H9 (cell line): ENCODE results near the gene HOXA1. TPM values are rescaled to one million over a fixed set of nuclear protein-coding genes. Genes with fewer than 3 reads are reported as not detected.

ENCODE experiments used
- DNase-seq: peaks from one replicate; pipeline ENCODE4 v3.0.0-alpha.2; 2017
- H2AFZ ChIP-seq: one replicate; pipeline ENCODE4 v1.6.1; 2013; ENCODE audit warnings: mild to moderate bottlenecking, low read length, control low read depth, moderate library complexity
- H2AK5ac ChIP-seq: 2 replicates; pipeline ENCODE4 v1.6.1; 2013; ENCODE audit warnings: low read length, control low read depth, mixed read lengths; ENCODE audit not compliant: insufficient read length
- H2BK120ac ChIP-seq: one replicate; pipeline ENCODE4 v1.6.1; 2013; ENCODE audit warnings: low read depth, mild to moderate bottlenecking, low read length, control low read depth, inconsistent platforms; ENCODE audit not compliant: poor library complexity, severe bottlenecking
- H2BK12ac ChIP-seq: 2 replicates; pipeline ENCODE4 v1.6.1; 2013; ENCODE audit warnings: low read length, control low read depth, mixed read lengths, low read depth; ENCODE audit not compliant: insufficient read length
- H2BK15ac ChIP-seq: 2 replicates; pipeline ENCODE4 v1.6.1; 2013; ENCODE audit warnings: low read depth, low read length, control low read depth
- H2BK20ac ChIP-seq: one replicate; pipeline ENCODE4 v1.6.1; 2013; ENCODE audit warnings: low read depth, mild to moderate bottlenecking, low read length, control low read depth, inconsistent platforms; ENCODE audit not compliant: poor library complexity, severe bottlenecking
- H2BK5ac ChIP-seq: 2 replicates; pipeline ENCODE4 v1.6.1; 2013; ENCODE audit warnings: low read length, control low read depth, mixed read lengths; ENCODE audit not compliant: insufficient read length
- H3K14ac ChIP-seq: 2 replicates; pipeline ENCODE4 v1.6.1; 2013; ENCODE audit warnings: low read length, control low read depth; ENCODE audit not compliant: insufficient read depth
- H3K18ac ChIP-seq: 2 replicates; pipeline ENCODE4 v1.6.1; 2013; ENCODE audit warnings: low read depth, mild to moderate bottlenecking, mixed read lengths, low read length, control low read depth; ENCODE audit not compliant: insufficient read length
- H3K23ac ChIP-seq: 2 replicates; pipeline ENCODE4 v1.6.1; 2013; ENCODE audit warnings: low read length, control low read depth, mixed read lengths, low read depth; ENCODE audit not compliant: insufficient read length
- H3K23me2 ChIP-seq: 2 replicates; pipeline ENCODE4 v1.6.1; 2013; ENCODE audit warnings: low read depth, mild to moderate bottlenecking, mixed read lengths, low read length, control low read depth; ENCODE audit not compliant: insufficient read length, poor library complexity, severe bottlenecking
- H3K27ac ChIP-seq: 2 replicates; pipeline ENCODE4 v1.5.1; 2013; ENCODE audit warnings: low read length, control low read depth, mixed read lengths, low read depth; ENCODE audit not compliant: insufficient read length
- H3K27me3 ChIP-seq: 2 replicates; pipeline ENCODE4 v1.6.1; 2013; ENCODE audit warnings: low read length, control low read depth, inconsistent platforms; ENCODE audit not compliant: insufficient read depth
- H3K4ac ChIP-seq: 2 replicates; pipeline ENCODE4 v1.6.1; 2013; ENCODE audit warnings: low read depth, mild to moderate bottlenecking, control low read depth, inconsistent platforms, low read length, moderate library complexity
- H3K4me1 ChIP-seq: 2 replicates; pipeline ENCODE4 v1.6.1; 2013; ENCODE audit warnings: low read length, control low read depth, inconsistent platforms; ENCODE audit not compliant: insufficient read depth
- H3K4me2 ChIP-seq: 2 replicates; pipeline ENCODE4 v1.6.1; 2013; ENCODE audit warnings: low read length, control low read depth, mixed read lengths; ENCODE audit not compliant: insufficient read length, insufficient read depth
- H3K56ac ChIP-seq: 2 replicates; pipeline ENCODE4 v1.6.1; 2013; ENCODE audit warnings: low read depth, mild to moderate bottlenecking, mixed read lengths, low read length, control low read depth; ENCODE audit not compliant: insufficient read length
- H3K79me1 ChIP-seq: 2 replicates; pipeline ENCODE4 v1.6.1; 2013; ENCODE audit warnings: low read depth, mild to moderate bottlenecking, moderate library complexity, low read length, control low read depth, inconsistent platforms; ENCODE audit not compliant: insufficient read depth, poor library complexity, severe bottlenecking
- H3K79me2 ChIP-seq: 2 replicates; pipeline ENCODE4 v1.6.1; 2013; ENCODE audit warnings: low read length, control low read depth, inconsistent platforms; ENCODE audit not compliant: insufficient read depth
- H3K9ac ChIP-seq: 2 replicates; pipeline ENCODE4 v1.6.1; 2013; ENCODE audit warnings: low read length, control low read depth, mixed read lengths; ENCODE audit not compliant: insufficient read length; ENCODE audit errors: extremely low read depth
- H3K9me3 ChIP-seq: one replicate; pipeline ENCODE4 v1.6.1; 2013; ENCODE audit warnings: low read depth, low read length, inconsistent platforms; ENCODE audit not compliant: control insufficient read depth
- H3T11ph ChIP-seq: one replicate; pipeline ENCODE4 v1.6.1; 2013; ENCODE audit warnings: mild to moderate bottlenecking, low read length, control low read depth, inconsistent platforms
- H4K20me1 ChIP-seq: one replicate; pipeline ENCODE4 v1.6.1; 2013; ENCODE audit not compliant: control insufficient read depth, insufficient read length, insufficient read depth
- H4K5ac ChIP-seq: 2 replicates; pipeline ENCODE4 v1.6.1; 2013; ENCODE audit warnings: low read depth, mild to moderate bottlenecking, mixed read lengths, low read length, control low read depth; ENCODE audit not compliant: insufficient read length
- H4K8ac ChIP-seq: replicated peaks from 2 replicates; pipeline ENCODE4 v1.6.1; 2013; ENCODE audit warnings: low read length, control low read depth, mixed read lengths, low read depth; ENCODE audit not compliant: insufficient read length
- H4K91ac ChIP-seq: 2 replicates; pipeline ENCODE4 v1.6.1; 2013; ENCODE audit warnings: low read depth, mild to moderate bottlenecking, moderate library complexity, mixed read lengths, low read length, control low read depth; ENCODE audit not compliant: insufficient read length
- H3K27ac Mint-ChIP-seq, 3 experiments: 2 replicates in 2 of 3; 3 replicates in 1 of 3; pipeline ENCODE4 v1.8.0; 2020 to 2021; ENCODE audit warnings: mixed read lengths in 3 of 3, mild to moderate bottlenecking in 1 of 3, moderate library complexity in 1 of 3
- H3K27me3 Mint-ChIP-seq: 2 replicates; pipeline ENCODE4 v1.8.0; 2021; ENCODE audit warnings: low read depth, mild to moderate bottlenecking, moderate library complexity, mixed read lengths
- H3K36me3 Mint-ChIP-seq, 3 experiments: 2 replicates in 2 of 3; 3 replicates in 1 of 3; pipeline ENCODE4 v1.8.0; 2020 to 2021; ENCODE audit warnings: low read depth in 3 of 3, mixed read lengths in 3 of 3; ENCODE audit not compliant: insufficient read depth in 1 of 3
- H3K4me1 Mint-ChIP-seq, 2 experiments: 2 replicates each; pipeline ENCODE4 v1.8.0; 2020; ENCODE audit warnings: mixed read lengths in 2 of 2
- H3K4me3 Mint-ChIP-seq, 2 experiments: 2 replicates in 1 of 2; 3 replicates in 1 of 2; pipeline ENCODE4 v1.8.0; 2020 to 2021; ENCODE audit warnings: mild to moderate bottlenecking in 2 of 2, mixed read lengths in 2 of 2, moderate library complexity in 1 of 2
- H3K9me3 Mint-ChIP-seq, 2 experiments: 2 replicates in 1 of 2; 3 replicates in 1 of 2; pipeline ENCODE4 v1.8.0; 2020; ENCODE audit warnings: mild to moderate bottlenecking in 2 of 2, mixed read lengths in 2 of 2, moderate library complexity in 1 of 2
- WGBS: extraction: QIAGEN DNeasy Blood & Tissue Kit; methylation state at CpG from one replicate; pipeline ENCODE4 v1.1.7; 2013; ENCODE audit warnings: missing lambda C conversion rate, low lambda C conversion rate, mixed read lengths; ENCODE audit not compliant: insufficient read length; ENCODE audit errors: extremely low coverage; 5-methylcytosine and 5-hydroxymethylcytosine counted together
- total RNA-seq: library from RNA; stranded (reverse); gene quantifications from 2 replicates; pipeline ENCODE4 v1.2.1, GENCODE V29; 2021
- TF ChIP-seq, protein P1 (sequence below): fragments of 200-600 bp; sonication (generic); conservative IDR thresholded peaks from 3 replicates; pipeline ENCODE4 v1.8.0; 2021; ENCODE audit warnings: antibody characterized with exemption, mild to moderate bottlenecking

HOXA1 gene
- total RNA-seq, 1 experiment from 2014 or later: not detected

GRCh38 chr7:27144781-27145164 lies 49.0 kb upstream of the HOXA1 start:
- no peak overlapping the region for H3K27ac Mint-ChIP-seq
- no peak overlapping the region for H4K8ac ChIP-seq
- no peak overlapping the region for H3K14ac ChIP-seq
- WGBS: no CpG with 5 or more reads among the region's 31 CpGs
- no peak overlapping the region for H2BK12ac ChIP-seq
- peaks cover 100% of the 10 kb centered on the region for H3K27me3 Mint-ChIP-seq
- no peaks in the 10 kb centered on the region; a peak in 3 of 7 replicates for H3K36me3 Mint-ChIP-seq
- H2BK120ac ChIP-seq: no peak overlapping the region
- H4K91ac ChIP-seq: no peak overlapping the region
- H3K9me3 ChIP-seq: no peaks in the 10 kb centered on the region
- no peak overlapping the region for H2BK5ac ChIP-seq
- no peak for DNase-seq
- H3K18ac ChIP-seq: no peak overlapping the region
- H4K5ac ChIP-seq: no peak overlapping the region
- no peak overlapping the region for H3K4me2 ChIP-seq
- H2AFZ ChIP-seq: no peak overlapping the region
- H3K27ac ChIP-seq: no peak overlapping the region
- H3K79me1 ChIP-seq: no peaks in the 10 kb centered on the region
- no peak overlapping the region for H2BK20ac ChIP-seq
- H3K23me2 ChIP-seq: peaks cover 14% of the 10 kb centered on the region
- H3K9ac ChIP-seq: no peak overlapping the region
- H2AK5ac ChIP-seq: no peak overlapping the region
- no peaks in the 10 kb centered on the region for H3K79me2 ChIP-seq
- no peak overlapping the region for H2BK15ac ChIP-seq
- no peak overlapping the region for H3K56ac ChIP-seq
- H3K4me3 Mint-ChIP-seq: no peak overlapping the region
- H3K4me1 Mint-ChIP-seq: peaks cover 5 to 24% of the 10 kb centered on the region in 2 experiments
- H3K4me1 ChIP-seq: no peaks in the 10 kb centered on the region
- no peak overlapping the region for H3K4ac ChIP-seq
- no peak overlapping the region for H3T11ph ChIP-seq
- TF ChIP-seq, protein P1, sequence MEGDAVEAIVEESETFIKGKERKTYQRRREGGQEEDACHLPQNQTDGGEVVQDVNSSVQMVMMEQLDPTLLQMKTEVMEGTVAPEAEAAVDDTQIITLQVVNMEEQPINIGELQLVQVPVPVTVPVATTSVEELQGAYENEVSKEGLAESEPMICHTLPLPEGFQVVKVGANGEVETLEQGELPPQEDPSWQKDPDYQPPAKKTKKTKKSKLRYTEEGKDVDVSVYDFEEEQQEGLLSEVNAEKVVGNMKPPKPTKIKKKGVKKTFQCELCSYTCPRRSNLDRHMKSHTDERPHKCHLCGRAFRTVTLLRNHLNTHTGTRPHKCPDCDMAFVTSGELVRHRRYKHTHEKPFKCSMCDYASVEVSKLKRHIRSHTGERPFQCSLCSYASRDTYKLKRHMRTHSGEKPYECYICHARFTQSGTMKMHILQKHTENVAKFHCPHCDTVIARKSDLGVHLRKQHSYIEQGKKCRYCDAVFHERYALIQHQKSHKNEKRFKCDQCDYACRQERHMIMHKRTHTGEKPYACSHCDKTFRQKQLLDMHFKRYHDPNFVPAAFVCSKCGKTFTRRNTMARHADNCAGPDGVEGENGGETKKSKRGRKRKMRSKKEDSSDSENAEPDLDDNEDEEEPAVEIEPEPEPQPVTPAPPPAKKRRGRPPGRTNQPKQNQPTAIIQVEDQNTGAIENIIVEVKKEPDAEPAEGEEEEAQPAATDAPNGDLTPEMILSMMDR: no peak
- H3K23ac ChIP-seq: no peak overlapping the region
- H3K9me3 Mint-ChIP-seq: peaks cover 19 to 28% of the 10 kb centered on the region in 2 experiments
- H3K27me3 ChIP-seq: peaks cover 96% of the 10 kb centered on the region
- H4K20me1 ChIP-seq: no peaks in the 10 kb centered on the region
